Fibroblast of mammary gland (primary cell): ENCODE measurements around the gene CAPN13.

Source experiments
- DNase-seq: peaks from one replicate; pipeline ENCODE4 v3.0.0-alpha.2; 2010; ENCODE audit warnings: low read depth
- H3K4me3 ChIP-seq: 2 replicates; pipeline ENCODE4 v1.5.1; 2011; ENCODE audit warnings: low read depth, mild to moderate bottlenecking, low read length, moderate library complexity; ENCODE audit not compliant: control insufficient read depth
- CTCF ChIP-seq: conservative IDR thresholded peaks from 2 replicates; pipeline ENCODE4 v1.5.1; 2011; ENCODE audit warnings: low read depth, low read length, inconsistent platforms; ENCODE audit not compliant: control insufficient read depth, insufficient read depth

CAPN13 gene

GRCh38 chr2:30714811-30715709 is 92.2 kb downstream of the CAPN13 start:
- TF ChIP-seq CTCF = no peak
- no peak overlapping the region for H3K4me3 ChIP-seq
- peak; percentile 19 for DNase-seq

- H3K4me3 ChIP-seq = no peak overlapping the region
- no peak for TF ChIP-seq CTCF
- no peak for DNase-seq
Observed at GRCh38 chr2:30713698-30714097, 93.5 kb downstream of the CAPN13 start.

- peak; percentile 100 for TF ChIP-seq CTCF
- H3K4me3 ChIP-seq = no peak overlapping the region
- peak; percentile 91 for DNase-seq
Observed at GRCh38 chr2:30711646-30712085, 95.6 kb downstream of the CAPN13 start.

- TF ChIP-seq CTCF = no peak
- DNase-seq = no peak
- H3K4me3 ChIP-seq = no peak overlapping the region
Observed at GRCh38 chr2:30710461-30710860, 96.8 kb downstream of the CAPN13 start.

- H3K4me3 ChIP-seq = no peak overlapping the region
- TF ChIP-seq CTCF = no peak
- no peak for DNase-seq
Observed at GRCh38 chr2:30710016-30710415, 97.2 kb downstream of the CAPN13 start.

- DNase-seq = no peak
- no peak overlapping the region for H3K4me3 ChIP-seq
- TF ChIP-seq CTCF = no peak
Observed at GRCh38 chr2:30709516-30709915, 97.7 kb downstream of the CAPN13 start.
